ENCODE measurements around the gene MRNIP.

DNA sequence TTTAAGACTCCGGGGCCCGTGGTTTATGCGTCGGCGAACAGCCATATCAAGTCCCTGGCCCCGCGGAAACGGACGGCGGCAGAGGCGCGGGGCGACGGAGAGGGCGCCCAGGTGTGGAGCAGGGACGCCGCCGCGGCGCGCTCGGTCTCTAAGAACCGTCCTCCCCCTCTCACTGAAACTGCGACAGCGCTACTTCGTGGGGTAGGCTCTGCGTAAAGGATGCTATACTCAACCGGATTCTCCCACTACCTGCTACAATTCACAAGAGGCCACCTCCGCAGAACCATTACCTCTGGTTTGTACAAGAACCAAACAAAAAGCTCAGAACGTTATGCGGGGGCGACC is 404 bp downstream of the MRNIP start:
- TF ChIP-seq, protein P1, sequence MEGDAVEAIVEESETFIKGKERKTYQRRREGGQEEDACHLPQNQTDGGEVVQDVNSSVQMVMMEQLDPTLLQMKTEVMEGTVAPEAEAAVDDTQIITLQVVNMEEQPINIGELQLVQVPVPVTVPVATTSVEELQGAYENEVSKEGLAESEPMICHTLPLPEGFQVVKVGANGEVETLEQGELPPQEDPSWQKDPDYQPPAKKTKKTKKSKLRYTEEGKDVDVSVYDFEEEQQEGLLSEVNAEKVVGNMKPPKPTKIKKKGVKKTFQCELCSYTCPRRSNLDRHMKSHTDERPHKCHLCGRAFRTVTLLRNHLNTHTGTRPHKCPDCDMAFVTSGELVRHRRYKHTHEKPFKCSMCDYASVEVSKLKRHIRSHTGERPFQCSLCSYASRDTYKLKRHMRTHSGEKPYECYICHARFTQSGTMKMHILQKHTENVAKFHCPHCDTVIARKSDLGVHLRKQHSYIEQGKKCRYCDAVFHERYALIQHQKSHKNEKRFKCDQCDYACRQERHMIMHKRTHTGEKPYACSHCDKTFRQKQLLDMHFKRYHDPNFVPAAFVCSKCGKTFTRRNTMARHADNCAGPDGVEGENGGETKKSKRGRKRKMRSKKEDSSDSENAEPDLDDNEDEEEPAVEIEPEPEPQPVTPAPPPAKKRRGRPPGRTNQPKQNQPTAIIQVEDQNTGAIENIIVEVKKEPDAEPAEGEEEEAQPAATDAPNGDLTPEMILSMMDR (IDR thresholded peaks at IDR 0.05; ENCODE audit: low read length): no peak
- TF ChIP-seq EZH2 (IDR thresholded peaks at IDR 0.05; ENCODE audit: borderline replicate concordance, low read length): no peak

Data from OCI-LY1 (cell line).